Fibroblast of skin of scalp (primary cell): ENCODE data around the gene GNAI3.

ENCODE experiments used
- DNase-seq: peaks from one replicate; pipeline ENCODE4 v3.0.0-alpha.2; 2013

The GNAI3 gene

DNA sequence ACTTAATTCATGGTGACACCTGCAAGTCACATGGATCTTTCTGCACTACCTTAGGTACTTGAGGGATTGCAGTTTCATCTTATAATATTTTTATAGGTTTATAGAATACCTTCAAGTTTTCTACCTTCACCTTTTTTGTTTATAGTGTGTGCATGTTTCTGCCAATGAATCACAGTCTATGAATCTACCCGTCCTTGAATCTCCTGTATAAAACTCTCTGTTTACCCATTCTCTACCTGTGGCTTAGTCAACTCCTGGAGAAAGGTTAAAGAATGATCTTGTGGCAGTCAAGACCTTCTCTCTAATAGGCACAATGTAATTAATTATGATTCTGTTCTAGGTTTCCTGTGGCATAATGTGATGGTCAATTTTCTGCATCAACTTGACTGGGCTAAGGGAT lies 116.3 kb downstream of the GNAI3 start:
- DNase-seq, result no peak

- peak; percentile 87 for DNase-seq
Observed at GRCh38 chr1:109667452-109668122, 119.2 kb downstream of the GNAI3 start, which contains the start of gene GSTM2. Gene GSTM2 (plus strand): TSS chr1:109668057. CDS start chr1:109668116, 59 bp downstream.
